Measurements from ENCODE around the gene SF1. TPM values are rescaled to one million over a fixed set of nuclear protein-coding genes. Genes with fewer than 3 reads are reported as not detected.
A peak's percentile ranks its signal among the peaks of the same experiment; 100 is the strongest.

Gene SF1
- total RNA-seq, 1 donor: 114 TPM

DNA sequence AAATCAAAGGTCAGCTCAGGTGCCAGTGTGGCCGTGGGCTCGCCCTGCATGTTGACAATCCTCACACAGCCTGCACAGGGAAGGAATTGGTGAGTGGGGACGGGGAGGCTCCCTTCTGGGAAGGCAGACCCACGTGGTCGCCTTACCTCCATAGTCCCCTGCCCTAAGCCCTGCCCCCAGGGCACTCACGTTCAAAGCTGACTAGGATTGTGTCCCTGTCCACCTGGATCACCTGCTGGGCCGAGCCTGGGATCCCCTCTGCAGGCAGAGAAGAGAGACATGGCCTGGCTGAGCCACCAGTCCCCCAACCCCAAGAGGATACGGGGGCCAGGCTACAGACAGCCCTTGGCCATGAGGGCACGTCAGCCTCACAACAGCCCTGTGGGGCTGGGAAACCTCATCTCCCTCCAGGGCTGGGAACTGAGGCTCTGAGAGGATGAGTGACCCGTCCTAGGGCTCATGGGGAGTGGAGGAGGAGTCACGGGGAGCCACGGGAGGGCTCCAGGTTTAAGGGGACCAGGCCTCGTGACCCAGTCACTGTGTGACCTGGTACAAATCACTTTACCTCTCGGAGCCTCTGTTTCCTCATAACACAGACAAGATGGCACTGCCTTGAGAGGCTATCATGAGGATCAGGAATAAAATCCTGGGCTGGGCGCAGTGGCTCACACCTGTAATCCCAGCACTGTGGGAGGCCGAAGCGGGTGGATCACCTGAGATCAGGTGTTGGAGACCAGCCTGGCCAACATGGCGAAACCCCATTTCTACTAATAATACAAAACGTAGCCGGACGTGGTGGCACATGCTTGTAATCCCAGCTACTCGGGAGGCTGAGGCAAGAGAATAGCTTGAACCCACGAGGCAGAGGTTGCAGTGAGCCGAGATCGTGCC lies 12.1 kb upstream of the SF1 start:
- H3K27me3 ChIP-seq (ENCODE audit: insufficient read depth, low read length): no peaks in the 10 kb centered on the region
- TF ChIP-seq, protein P1, sequence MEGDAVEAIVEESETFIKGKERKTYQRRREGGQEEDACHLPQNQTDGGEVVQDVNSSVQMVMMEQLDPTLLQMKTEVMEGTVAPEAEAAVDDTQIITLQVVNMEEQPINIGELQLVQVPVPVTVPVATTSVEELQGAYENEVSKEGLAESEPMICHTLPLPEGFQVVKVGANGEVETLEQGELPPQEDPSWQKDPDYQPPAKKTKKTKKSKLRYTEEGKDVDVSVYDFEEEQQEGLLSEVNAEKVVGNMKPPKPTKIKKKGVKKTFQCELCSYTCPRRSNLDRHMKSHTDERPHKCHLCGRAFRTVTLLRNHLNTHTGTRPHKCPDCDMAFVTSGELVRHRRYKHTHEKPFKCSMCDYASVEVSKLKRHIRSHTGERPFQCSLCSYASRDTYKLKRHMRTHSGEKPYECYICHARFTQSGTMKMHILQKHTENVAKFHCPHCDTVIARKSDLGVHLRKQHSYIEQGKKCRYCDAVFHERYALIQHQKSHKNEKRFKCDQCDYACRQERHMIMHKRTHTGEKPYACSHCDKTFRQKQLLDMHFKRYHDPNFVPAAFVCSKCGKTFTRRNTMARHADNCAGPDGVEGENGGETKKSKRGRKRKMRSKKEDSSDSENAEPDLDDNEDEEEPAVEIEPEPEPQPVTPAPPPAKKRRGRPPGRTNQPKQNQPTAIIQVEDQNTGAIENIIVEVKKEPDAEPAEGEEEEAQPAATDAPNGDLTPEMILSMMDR (IDR thresholded peaks at IDR 0.05; ENCODE audit: extremely low read depth, low read depth, low read length): no peak

DNA sequence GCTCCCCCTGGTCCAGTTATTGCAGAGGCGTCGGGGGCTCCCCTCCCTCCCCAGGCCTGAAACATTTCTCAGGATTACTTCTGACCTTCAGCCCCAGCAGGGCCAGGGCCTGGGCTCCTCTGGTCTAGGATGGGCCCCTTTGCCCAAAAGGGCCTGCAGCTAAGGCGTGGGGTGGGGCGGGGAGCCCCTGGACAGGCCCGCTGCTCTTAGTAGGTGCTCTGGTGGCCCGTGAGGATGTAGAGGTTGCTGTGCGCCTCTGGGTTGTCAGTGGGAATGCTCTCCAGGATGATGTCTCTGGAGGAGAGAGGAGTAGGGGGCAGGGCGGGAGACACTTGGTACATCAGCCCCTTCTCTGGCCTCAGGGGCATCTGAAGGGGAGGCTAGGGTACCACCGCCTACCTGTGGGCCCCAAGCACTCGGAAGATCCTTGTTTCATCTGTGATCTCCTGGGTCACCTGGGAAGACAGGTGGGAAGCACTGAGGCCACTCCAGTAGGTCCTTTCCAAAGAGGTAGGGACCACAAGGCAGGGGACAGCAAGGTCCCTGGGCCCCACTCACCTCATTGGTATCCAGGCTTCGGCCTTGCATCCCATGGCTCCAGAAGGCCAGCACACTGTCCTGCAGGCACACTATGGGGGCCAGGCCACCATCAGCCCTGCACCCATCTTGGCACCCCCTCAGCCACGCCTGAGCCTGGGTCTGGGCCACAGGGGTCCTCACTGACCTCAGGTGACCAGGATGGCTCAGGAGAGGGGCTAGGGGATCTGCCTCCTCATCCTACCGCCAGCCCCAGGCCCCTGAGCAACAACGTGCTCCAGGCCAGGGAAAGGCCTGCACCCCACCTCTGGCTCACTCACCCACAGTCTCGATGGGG lies 11.2 kb upstream of the SF1 start:
- peak; percentile 29 for DNase-seq (ENCODE audit: insufficient read length, low spot score, missing footprints)
- Histone ChIP-seq H3K9me3 (ENCODE audit: low read depth, low read length) (no peaks in the 10 kb centered on the region), H3K27me3 (ENCODE audit: insufficient read depth, low read length) (no peaks in the 10 kb centered on the region), H3K4me3 (ENCODE audit: insufficient read depth, low read length) (no peak overlapping the region), H3K79me2 (ENCODE audit: insufficient read depth, low read length) (no peaks in the 10 kb centered on the region), H4K20me1 (ENCODE audit: insufficient read depth, low read length) (no peaks in the 10 kb centered on the region), H2AFZ (ENCODE audit: low read length) (no peak overlapping the region), H3K36me3 (ENCODE audit: insufficient read depth, low read length) (no peaks in the 10 kb centered on the region), H3K4me1 (ENCODE audit: insufficient read depth, low read length) (no peaks in the 10 kb centered on the region), H3K27ac (ENCODE audit: low read depth, low read length) (no peak overlapping the region), H3K4me2 (ENCODE audit: insufficient read depth, low read length) (no peak overlapping the region)
- TF ChIP-seq, protein P1 (IDR thresholded peaks at IDR 0.05; ENCODE audit: extremely low read depth, low read depth, low read length): no peak

More for the DNA sequence above, 12.1 kb upstream of the SF1 start:
- no peaks in the 10 kb centered on the region for H3K9me3 ChIP-seq (ENCODE audit: low read depth, low read length)
- no peaks in the 10 kb centered on the region for H3K79me2 ChIP-seq (ENCODE audit: insufficient read depth, low read length)
- peak; percentile 52 for DNase-seq (ENCODE audit: insufficient read length, low spot score, missing footprints)
- no peak overlapping the region for H2AFZ ChIP-seq (ENCODE audit: low read length)
- H3K4me2 ChIP-seq (ENCODE audit: insufficient read depth, low read length): no peak overlapping the region
- no peaks in the 10 kb centered on the region for H4K20me1 ChIP-seq (ENCODE audit: insufficient read depth, low read length)
- no peaks in the 10 kb centered on the region for H3K4me1 ChIP-seq (ENCODE audit: insufficient read depth, low read length)
- no peak overlapping the region for H3K27ac ChIP-seq (ENCODE audit: low read depth, low read length)
- no peaks in the 10 kb centered on the region for H3K36me3 ChIP-seq (ENCODE audit: insufficient read depth, low read length)
- no peak overlapping the region for H3K4me3 ChIP-seq (ENCODE audit: insufficient read depth, low read length)

DNA sequence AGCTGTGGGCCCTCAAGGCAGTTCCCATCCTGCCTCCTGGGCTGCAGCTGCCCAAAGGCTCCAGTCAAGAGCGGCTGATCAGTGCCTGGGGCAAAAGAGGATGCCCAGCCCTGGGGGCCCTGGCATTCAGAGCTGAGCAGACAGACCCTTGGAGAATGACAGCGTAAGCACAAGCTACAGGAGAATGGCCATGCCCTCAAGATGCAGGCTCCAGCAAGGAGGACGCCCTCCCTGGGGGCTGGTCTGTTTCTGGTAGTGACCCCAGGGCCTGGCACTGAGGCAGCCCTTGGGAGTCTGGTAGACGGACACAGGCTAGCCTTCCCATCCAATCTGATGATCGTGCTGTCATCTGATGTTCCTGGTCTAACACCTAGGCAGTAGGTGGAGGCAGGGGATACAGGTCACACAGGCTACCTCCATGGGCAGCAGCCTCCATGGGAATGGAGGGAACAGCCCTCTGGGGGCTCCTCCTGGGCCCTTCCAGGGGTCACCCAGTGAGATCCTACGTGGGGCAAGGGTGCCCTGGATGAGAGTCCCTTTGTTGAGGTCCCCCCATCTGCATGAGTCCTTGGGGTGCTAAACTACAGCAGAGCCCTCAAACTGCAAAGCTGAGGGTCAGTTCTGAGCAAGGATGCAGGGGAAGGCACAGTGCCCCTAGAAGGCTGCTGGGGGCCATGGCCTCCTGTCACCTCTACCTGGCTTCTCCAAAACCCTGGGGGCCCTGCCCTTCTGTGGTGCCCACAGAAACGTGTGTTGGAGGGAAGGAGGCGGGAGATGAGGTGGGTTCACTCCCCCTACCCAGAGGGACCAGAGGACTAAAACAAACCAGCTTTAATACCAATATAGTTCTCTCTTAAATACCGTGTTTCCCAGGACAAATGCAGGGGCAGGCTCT lies 10.2 kb upstream of the SF1 start:
- H3K4me3 ChIP-seq (ENCODE audit: insufficient read depth, low read length): no peak overlapping the region
- no peaks in the 10 kb centered on the region for H3K36me3 ChIP-seq (ENCODE audit: insufficient read depth, low read length)
- no peaks in the 10 kb centered on the region for H4K20me1 ChIP-seq (ENCODE audit: insufficient read depth, low read length)
- H3K27me3 ChIP-seq (ENCODE audit: insufficient read depth, low read length): no peaks in the 10 kb centered on the region
- H3K9me3 ChIP-seq (ENCODE audit: low read depth, low read length): no peaks in the 10 kb centered on the region
- DNase-seq (ENCODE audit: insufficient read length, low spot score, missing footprints): peak; percentile 65
- H3K4me2 ChIP-seq (ENCODE audit: insufficient read depth, low read length): no peak overlapping the region
- H2AFZ ChIP-seq (ENCODE audit: low read length): no peak overlapping the region
- no peaks in the 10 kb centered on the region for H3K79me2 ChIP-seq (ENCODE audit: insufficient read depth, low read length)
- no peaks in the 10 kb centered on the region for H3K4me1 ChIP-seq (ENCODE audit: insufficient read depth, low read length)
- TF ChIP-seq, protein P1 (IDR thresholded peaks at IDR 0.05; ENCODE audit: extremely low read depth, low read depth, low read length): no peak
- no peak overlapping the region for H3K27ac ChIP-seq (ENCODE audit: low read depth, low read length)

All from osteoblast (primary cell).